Hepatocyte (in vitro differentiated cells): ENCODE measurements around the gene HPCAL1. TPM values are rescaled to one million over a fixed set of nuclear protein-coding genes. Genes with fewer than 3 reads are reported as not detected.
A peak's percentile ranks its signal among the peaks of the same experiment; 100 is the strongest.

Experiments used
- DNase-seq: peaks from one replicate; pipeline ENCODE4 v3.0.0-alpha.2; 2016; ENCODE audit warnings: low spot score
- H2AFZ ChIP-seq: fragments of 200-600 bp; sonication (generic); 2 replicates; pipeline ENCODE4 v1.6.0; 2016; ENCODE audit warnings: antibody characterized with exemption, mild to moderate bottlenecking
- H3K27ac ChIP-seq: fragments of 200-600 bp; sonication (generic); 2 replicates; pipeline ENCODE4 v1.5.1; 2016; ENCODE audit warnings: mild to moderate bottlenecking
- H3K27me3 ChIP-seq: fragments of 200-600 bp; sonication (generic); 2 replicates; pipeline ENCODE4 v1.6.1; 2016
- H3K36me3 ChIP-seq: fragments of 200-600 bp; sonication (generic); replicated peaks from 2 replicates; pipeline ENCODE4 v1.5.1; 2016; ENCODE audit warnings: low read depth; ENCODE audit not compliant: insufficient read depth
- H3K4me1 ChIP-seq: fragments of 200-600 bp; sonication (generic); 2 replicates; pipeline ENCODE4 v1.5.1; 2016; ENCODE audit warnings: mild to moderate bottlenecking, moderate library complexity; ENCODE audit not compliant: insufficient read depth
- H3K4me2 ChIP-seq: fragments of 200-600 bp; sonication (generic); 2 replicates; pipeline ENCODE4 v1.6.0; 2016
- H3K4me3 ChIP-seq: fragments of 200-600 bp; sonication (generic); 2 replicates; pipeline ENCODE4 v1.5.1; 2016; ENCODE audit warnings: mild to moderate bottlenecking
- H3K79me2 ChIP-seq: fragments of 200-600 bp; sonication (generic); 2 replicates; pipeline ENCODE4 v1.6.0; 2017; ENCODE audit warnings: mild to moderate bottlenecking
- H3K9me2 ChIP-seq: fragments of 200-600 bp; sonication (generic); replicated peaks from 2 replicates; pipeline ENCODE4 v1.6.0; 2017; ENCODE audit warnings: mild to moderate bottlenecking; ENCODE audit not compliant: insufficient read depth
- H3K9me3 ChIP-seq: fragments of 200-600 bp; sonication (generic); 2 replicates; pipeline ENCODE4 v1.5.1; 2016; ENCODE audit warnings: low read depth, mild to moderate bottlenecking
- H4K20me1 ChIP-seq: fragments of 200-600 bp; sonication (generic); 2 replicates; pipeline ENCODE4 v1.6.0; 2016; ENCODE audit warnings: mild to moderate bottlenecking; ENCODE audit not compliant: insufficient read depth, poor library complexity, severe bottlenecking
- EZH2 ChIP-seq: fragments of 200-600 bp; sonication (generic); IDR thresholded peaks from 2 replicates; pipeline ENCODE4 v1.6.1; 2016; ENCODE audit warnings: antibody characterized with exemption, mild to moderate bottlenecking, borderline replicate concordance
- EZH2phosphoT487 ChIP-seq: fragments of 200-600 bp; sonication (generic); IDR thresholded peaks from one replicate; pipeline ENCODE4 v1.6.1; 2018; ENCODE audit warnings: antibody characterized with exemption, mild to moderate bottlenecking, low read depth, moderate library complexity; ENCODE audit not compliant: unreplicated experiment, severe bottlenecking
- WGBS: methylation state at CpG from one replicate; pipeline ENCODE4 v1.1.6; 2016; ENCODE audit warnings: low lambda C conversion rate; ENCODE audit errors: missing lambda C conversion rate; 5-methylcytosine and 5-hydroxymethylcytosine counted together
- polyA plus RNA-seq: library from polyadenylated mRNA; unstranded; fragments of >200 nt; fragmentation: Nextera tagmentation; extraction: Ambion mirVana; gene quantifications from 2 replicates; pipeline ENCODE4 v1.2.1, GENCODE V29; 2016
- total RNA-seq: library from RNA; depleted of rRNA; stranded (reverse); fragments of >200 nt; gene quantifications from 2 replicates; pipeline ENCODE4 v1.2.3, GENCODE V29; 2014
- TF ChIP-seq, protein P1 (sequence below): fragments of 200-600 bp; sonication (generic); IDR thresholded peaks from 2 replicates; pipeline ENCODE4 v1.5.1; 2016; ENCODE audit warnings: antibody characterized with exemption, mild to moderate bottlenecking; ENCODE audit not compliant: poor library complexity

Gene HPCAL1
- total and polyA plus RNA-seq, 2 experiments from 2014 or later: 22.5 to 39.1 TPM

DNA sequence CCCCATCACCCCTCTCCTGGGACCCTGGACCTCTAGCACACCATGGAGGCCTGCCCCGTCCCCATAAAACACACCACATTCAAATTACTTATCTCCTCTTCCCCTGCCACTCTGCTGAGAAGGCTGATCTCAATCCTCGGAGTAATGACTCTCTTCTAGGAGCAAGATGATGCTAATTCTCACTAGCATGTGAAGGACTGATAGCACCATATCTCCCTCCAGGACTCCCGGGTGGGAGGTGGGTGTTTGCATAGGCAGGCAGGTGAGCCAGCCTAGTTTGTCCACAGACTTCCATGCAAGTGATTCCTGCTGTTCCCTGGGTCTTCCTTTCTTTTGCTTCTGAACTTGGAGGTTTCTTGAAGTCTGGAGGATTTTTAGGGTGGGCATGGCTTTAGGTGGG is 40.5 kb downstream of the HPCAL1 start:
- DNase-seq: no peak

DNA sequence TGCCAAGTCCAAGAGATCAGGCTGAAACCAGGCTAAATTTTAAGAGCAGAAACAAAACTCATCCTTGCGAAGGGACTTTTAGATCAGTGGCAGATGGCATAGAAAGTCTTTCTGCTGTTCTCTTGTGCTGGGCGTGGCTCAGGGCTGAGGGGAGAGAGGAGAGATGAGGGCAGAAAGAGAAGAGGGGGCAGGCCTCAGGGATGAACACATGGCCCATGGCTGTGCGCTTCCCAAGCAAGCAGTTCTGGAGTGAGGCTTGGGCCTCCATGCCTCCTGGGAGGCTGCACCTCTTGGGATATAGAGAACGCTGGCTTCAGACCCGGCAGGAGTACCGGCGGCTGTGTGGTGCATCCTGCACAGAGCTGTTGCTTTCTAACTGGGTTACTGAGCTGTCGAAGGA is 41.0 kb downstream of the HPCAL1 start:
- peak overlapping the region; percentile 8 for H3K4me2 ChIP-seq
- H3K9me2 ChIP-seq: no peaks in the 10 kb centered on the region
- H3K79me2 ChIP-seq: peaks cover 66% of the 10 kb centered on the region
- 85% methylated on average over 8 of the region's 8 CpGs for WGBS
- H3K4me1 ChIP-seq: peaks cover 4% of the 10 kb centered on the region
- no peaks in the 10 kb centered on the region for H3K27me3 ChIP-seq
- H3K36me3 ChIP-seq: no peaks in the 10 kb centered on the region
- no peak overlapping the region for H3K4me3 ChIP-seq
- H3K27ac ChIP-seq: no peak overlapping the region
- no peak overlapping the region for H2AFZ ChIP-seq
- H3K9me3 ChIP-seq: no peaks in the 10 kb centered on the region
- DNase-seq: no peak
- peaks cover 3% of the 10 kb centered on the region for H4K20me1 ChIP-seq
- TF ChIP-seq EZH2: no peak
- no peak for TF ChIP-seq EZH2phosphoT487
- TF ChIP-seq, protein P1, sequence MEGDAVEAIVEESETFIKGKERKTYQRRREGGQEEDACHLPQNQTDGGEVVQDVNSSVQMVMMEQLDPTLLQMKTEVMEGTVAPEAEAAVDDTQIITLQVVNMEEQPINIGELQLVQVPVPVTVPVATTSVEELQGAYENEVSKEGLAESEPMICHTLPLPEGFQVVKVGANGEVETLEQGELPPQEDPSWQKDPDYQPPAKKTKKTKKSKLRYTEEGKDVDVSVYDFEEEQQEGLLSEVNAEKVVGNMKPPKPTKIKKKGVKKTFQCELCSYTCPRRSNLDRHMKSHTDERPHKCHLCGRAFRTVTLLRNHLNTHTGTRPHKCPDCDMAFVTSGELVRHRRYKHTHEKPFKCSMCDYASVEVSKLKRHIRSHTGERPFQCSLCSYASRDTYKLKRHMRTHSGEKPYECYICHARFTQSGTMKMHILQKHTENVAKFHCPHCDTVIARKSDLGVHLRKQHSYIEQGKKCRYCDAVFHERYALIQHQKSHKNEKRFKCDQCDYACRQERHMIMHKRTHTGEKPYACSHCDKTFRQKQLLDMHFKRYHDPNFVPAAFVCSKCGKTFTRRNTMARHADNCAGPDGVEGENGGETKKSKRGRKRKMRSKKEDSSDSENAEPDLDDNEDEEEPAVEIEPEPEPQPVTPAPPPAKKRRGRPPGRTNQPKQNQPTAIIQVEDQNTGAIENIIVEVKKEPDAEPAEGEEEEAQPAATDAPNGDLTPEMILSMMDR: no peak

More for the DNA sequence above, 40.5 kb downstream of the HPCAL1 start:
- H3K4me1 ChIP-seq: peaks cover 4% of the 10 kb centered on the region
- no peak overlapping the region for H3K4me3 ChIP-seq
- no peak overlapping the region for H2AFZ ChIP-seq
- no peak overlapping the region for H3K27ac ChIP-seq
- 88% methylated on average over 3 of the region's 3 CpGs for WGBS
- H3K36me3 ChIP-seq: no peaks in the 10 kb centered on the region
- H4K20me1 ChIP-seq: peaks cover 3% of the 10 kb centered on the region
- TF ChIP-seq EZH2 (no peak), EZH2phosphoT487 (no peak)
- TF ChIP-seq, protein P1: no peak
- H3K9me3 ChIP-seq: no peaks in the 10 kb centered on the region
- no peaks in the 10 kb centered on the region for H3K27me3 ChIP-seq
- H3K79me2 ChIP-seq: peaks cover 65% of the 10 kb centered on the region
- H3K4me2 ChIP-seq: no peak overlapping the region
- H3K9me2 ChIP-seq: no peaks in the 10 kb centered on the region

DNA sequence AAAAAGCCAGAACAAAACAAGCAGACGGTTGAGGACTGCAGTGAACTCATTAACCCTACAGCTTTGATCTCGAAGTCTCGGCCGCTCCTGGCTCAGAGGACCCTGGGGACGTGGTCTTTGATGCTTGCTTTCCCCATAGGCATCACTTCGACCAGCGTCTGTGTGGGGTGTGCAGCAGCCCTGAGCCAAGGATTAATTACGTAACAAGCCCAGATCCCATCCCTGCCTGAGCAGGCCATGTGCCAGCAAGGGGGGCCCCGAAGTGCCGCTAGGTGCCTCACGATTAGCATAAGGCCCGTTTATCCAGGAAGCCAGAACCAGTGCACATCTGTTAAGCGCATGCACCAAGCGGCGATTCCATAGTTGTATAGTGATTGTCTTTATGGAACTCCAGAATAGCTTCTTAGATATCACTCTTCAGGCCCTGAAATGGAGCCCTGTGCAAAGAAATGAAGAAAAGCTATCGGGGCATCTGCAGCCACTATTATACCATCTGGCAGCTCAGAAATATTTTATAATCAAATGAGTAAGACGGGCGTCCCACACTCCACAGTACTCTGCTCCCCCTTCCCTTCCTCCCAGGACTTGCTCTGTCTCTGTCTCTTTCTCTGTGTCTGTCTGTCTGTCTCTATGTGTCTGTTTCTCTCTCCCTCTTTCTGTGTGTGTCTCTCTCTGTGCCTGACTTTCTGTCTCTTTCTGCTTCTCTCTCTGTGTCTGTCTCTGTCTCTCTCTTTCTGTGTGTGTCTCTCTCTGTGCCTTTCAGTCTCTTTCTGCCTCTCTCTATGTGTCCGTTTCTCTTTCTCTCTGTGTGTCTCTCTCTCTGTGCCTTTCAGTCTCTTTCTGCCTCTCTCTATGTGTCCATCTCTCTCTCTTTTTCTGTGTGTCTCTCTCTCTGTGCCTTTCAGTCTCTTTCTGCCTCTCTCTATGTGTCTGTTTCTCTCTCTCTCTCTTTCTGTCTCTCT is 41.7 kb downstream of the HPCAL1 start:
- no peaks in the 10 kb centered on the region for H3K9me2 ChIP-seq
- H3K4me3 ChIP-seq: no peak overlapping the region
- no peaks in the 10 kb centered on the region for H3K27me3 ChIP-seq
- H3K4me2 ChIP-seq: peak overlapping the region; percentile 8
- TF ChIP-seq, protein P1: no peak
- TF ChIP-seq EZH2: no peak
- TF ChIP-seq EZH2phosphoT487: no peak
- H3K79me2 ChIP-seq: peaks cover 62% of the 10 kb centered on the region
- no peak overlapping the region for H3K27ac ChIP-seq
- H3K9me3 ChIP-seq: no peaks in the 10 kb centered on the region
- no peaks in the 10 kb centered on the region for H3K36me3 ChIP-seq
- 61% methylated on average over 19 of the region's 19 CpGs for WGBS
- peaks cover 4% of the 10 kb centered on the region for H3K4me1 ChIP-seq
- peaks cover 3% of the 10 kb centered on the region for H4K20me1 ChIP-seq
- no peak overlapping the region for H2AFZ ChIP-seq
- DNase-seq: no peak
